Stimulated activated CD8-positive, alpha-beta memory T cell treated with anti-CD3 and anti-CD28 coated beads, Interleukin-12 subunit alpha, Interleukin-12 subunit beta, amount 100 ng/mL, for 24 hours (primary cell): ENCODE data around the gene ZBTB9.

Experiments used
- DNase-seq: peaks from one replicate; pipeline ENCODE4 v3.0.0-alpha.2; 2020; ENCODE audit errors: extremely low read depth

Gene ZBTB9

DNA sequence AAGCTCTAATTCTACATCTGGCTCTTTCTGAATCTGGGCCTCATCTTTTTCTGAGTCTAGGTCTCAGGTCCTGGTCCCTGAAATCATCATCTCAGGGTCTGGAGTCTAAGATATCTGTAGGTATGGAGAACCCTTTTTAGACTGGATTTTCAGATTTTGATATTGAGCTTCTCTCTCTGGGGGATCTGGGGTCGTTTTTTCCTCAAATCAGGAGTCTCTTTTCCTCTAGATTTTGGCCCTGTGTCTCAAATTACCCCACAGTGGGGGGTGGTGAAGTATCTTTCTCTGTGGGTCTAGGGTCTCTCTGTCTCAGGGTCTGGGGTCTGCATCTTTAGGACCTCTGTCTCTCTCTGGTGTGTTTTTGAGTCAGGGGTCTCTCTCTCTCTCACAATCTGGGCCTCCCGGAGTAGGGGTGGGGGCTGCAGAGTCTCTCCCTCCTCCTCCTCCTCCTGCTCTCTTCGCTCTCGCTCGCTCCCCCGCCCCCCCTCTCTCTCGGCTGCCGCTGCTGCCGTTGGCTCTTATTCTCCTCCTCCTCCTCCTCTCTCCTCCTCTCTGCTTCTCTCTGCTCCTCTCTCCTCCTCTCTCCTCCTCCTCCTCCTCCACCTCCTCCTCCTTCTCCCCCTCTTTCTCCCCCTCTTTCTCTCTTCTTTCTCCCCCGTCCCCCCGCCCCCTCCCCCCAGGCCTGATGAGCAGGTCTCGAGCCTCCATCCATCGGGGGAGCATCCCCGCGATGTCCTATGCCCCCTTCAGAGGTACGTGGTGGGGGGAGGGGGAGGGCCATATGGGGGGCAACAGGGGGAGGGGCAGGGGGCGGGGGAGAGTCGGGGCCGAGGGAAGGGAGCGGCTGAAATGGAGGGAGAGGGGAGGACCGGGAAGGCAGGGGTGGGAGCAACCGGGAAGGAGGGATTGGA is 34.5 kb upstream of the ZBTB9 start, which contains the start of gene SYNGAP1:
SYNGAP1 (plus strand) TSS at position 486 of the 911 bp plus-strand sequence; CDS start at position 686, 200 bp downstream.
- DNase-seq: no peak

- DNase-seq: no peak
These were observed 33.7 kb upstream of the ZBTB9 start for GRCh38 chr6:33420491-33421343.

DNA sequence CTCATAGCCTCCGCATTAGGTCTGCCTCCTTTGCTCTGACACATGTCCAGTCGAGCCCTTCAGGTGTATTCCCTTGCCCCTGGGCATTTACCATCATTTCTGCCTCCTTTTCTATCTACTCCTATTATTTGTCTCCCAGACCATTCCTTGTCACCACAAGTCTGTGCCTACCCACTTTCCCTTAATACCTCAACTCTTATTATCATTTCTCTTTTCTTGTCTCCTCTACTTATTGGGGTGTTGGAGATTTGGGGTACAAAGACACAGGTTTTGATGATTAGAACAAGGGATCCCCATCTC is 33.1 kb upstream of the ZBTB9 start:
- DNase-seq: no peak

DNA sequence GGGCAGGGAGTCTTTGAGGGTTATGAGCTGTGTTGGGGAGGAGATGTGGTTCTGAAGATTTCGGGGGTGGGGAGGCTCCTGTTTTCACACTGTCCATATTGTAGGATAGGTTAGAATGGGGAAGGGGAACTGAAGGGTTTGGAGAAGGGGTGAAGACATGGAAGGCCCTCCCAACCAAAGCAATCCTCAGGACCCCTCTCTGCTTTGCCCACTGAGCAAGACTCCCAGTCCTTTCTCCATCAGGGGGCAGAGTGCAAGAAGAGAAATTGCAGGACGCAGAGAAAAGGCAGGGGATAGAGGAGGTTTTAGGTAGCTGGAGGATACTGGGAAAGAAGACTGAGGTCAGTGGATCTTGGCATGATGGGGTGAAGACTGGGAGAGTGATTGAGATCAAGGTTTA is 30.6 kb upstream of the ZBTB9 start:
- no peak for DNase-seq

- no peak for DNase-seq
These were observed 29.3 kb upstream of the ZBTB9 start for GRCh38 chr6:33424855-33425667.

DNA sequence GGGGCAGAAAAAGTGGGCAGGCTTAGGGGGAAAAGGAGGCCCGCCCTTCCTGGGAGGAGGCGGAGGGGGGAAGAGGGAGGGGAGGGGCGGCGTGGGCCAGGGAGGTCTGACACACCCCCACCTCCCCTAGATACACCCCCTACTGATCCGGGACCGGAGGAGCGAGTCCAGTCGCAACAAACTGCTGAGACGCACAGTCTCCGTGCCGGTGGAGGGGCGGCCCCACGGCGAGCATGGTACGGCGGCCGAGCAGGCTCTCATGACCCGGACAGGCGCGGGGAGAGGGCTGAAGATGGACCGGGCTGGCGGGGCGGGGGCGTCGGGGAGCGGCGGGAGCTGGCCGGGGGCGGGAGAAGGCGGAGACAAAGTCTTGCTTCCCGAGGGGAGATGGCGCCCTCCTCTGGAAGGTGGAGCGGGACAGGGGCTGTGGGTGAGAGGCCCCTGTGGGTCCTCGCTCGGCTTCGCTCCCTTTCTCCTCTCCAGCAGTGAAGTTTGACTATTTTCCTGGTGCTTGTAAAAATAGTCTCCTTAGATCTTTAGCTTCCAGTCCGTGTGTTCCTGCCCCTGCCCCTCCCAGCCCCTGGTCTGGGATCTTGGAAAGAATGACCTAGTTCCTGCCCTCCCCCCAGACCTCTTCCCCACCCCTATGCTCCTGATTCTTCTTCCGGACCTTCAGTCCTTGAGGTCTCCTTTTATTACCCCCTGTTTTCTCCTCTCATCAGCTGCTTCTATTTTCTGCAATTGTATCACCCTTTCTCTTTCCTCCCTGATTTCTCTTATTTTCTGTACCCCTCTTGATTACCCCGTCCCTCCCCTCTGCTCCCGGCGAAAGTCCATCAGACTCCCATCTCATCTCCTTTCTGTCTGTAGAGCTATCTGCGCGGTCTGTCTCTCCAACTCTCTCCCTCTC is 28.5 kb upstream of the ZBTB9 start:
- no peak for DNase-seq

GRCh38 chr6:33426590-33427511 is 27.5 kb upstream of the ZBTB9 start:
- DNase-seq: no peak

DNA sequence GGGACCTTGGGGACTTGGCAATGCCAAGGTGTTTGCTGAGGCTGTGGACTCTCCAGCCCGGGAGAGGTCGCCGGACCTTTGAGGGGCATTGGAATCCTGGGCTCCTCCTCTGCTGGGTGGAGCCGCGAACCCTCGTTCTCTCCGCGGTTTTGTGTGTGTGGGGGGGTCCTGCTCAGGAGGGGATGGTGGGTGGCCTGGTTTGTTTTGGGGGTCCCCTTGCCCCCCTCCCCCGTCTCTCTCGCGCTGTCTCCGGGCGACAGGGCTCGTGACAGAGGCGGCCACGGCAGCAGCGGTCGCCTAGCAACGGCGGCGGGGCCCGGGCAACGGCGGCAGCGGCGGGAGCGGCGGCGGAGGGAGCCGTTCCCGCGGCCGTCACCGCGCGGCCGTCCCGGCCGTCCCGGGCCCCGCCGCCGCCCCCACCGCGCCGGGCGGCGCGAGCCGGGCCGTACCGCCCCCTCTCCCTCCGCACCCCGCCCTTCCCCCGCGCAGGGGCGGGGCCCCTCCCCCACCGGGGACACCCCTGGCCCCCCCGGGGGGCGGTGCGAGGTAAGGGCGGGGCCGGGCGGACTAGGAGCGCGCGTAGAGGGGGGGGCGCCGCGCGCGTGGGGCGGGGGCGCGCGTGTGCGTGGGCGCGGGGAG is 26.7 kb upstream of the ZBTB9 start:
- DNase-seq: no peak

- DNase-seq: no peak
These were observed 26.0 kb upstream of the ZBTB9 start for GRCh38 chr6:33428224-33428965.

DNA sequence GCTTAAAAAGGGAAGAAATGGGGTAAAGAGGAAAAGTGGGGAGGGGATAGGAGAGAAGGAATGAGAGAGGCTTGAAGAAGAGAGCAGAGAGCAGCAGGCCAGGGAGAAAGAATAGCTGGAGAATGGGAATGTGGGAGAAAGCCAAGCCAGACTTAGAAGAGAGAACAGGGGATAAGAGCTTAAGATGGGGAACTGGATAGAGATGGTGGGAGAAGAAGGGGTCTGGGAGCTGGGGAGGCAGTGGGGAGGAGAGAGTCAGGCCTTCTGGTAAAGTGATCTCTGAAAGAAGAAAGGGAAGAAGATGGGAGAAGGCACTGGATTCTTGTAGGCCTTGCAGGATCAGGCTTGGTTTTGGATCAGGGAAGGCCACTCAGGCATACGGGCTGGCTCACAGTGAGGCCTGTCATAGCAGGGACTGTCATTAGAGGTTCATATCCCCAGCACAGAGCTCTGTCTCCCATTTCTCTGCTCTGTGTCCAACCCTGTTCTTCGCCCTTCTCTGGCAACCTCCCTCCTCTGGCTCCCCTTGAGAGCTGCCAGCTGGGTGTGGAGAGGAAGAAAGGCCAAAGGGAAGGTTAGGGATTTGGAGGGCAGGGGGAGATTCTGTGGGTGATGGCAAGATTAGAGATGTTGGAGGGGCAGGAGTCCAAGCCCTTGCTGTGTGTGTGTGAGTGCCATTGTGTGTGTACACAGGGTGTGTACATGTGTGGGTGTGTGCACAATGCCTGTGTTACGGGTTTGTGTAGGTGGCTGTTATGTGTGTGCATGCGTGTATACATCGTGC is 25.2 kb upstream of the ZBTB9 start:
- DNase-seq: no peak

DNA sequence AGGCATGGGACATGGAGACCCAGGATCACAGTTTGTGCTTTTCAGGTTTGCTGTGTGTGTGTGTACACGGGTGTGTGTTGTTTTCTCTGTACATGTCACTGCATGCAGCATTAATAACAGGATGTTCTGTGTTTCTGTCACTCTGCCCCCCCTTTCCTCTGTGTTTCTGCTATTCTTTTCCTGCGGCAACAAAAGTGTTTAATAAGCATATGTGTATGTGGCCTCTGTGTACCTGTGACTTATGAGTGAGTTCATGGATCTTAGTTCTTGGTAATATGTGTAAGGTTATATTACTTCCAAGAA is 24.7 kb upstream of the ZBTB9 start:
- DNase-seq: no peak

- DNase-seq: no peak
These were observed 24.0 kb upstream of the ZBTB9 start for GRCh38 chr6:33430334-33430733.

DNA sequence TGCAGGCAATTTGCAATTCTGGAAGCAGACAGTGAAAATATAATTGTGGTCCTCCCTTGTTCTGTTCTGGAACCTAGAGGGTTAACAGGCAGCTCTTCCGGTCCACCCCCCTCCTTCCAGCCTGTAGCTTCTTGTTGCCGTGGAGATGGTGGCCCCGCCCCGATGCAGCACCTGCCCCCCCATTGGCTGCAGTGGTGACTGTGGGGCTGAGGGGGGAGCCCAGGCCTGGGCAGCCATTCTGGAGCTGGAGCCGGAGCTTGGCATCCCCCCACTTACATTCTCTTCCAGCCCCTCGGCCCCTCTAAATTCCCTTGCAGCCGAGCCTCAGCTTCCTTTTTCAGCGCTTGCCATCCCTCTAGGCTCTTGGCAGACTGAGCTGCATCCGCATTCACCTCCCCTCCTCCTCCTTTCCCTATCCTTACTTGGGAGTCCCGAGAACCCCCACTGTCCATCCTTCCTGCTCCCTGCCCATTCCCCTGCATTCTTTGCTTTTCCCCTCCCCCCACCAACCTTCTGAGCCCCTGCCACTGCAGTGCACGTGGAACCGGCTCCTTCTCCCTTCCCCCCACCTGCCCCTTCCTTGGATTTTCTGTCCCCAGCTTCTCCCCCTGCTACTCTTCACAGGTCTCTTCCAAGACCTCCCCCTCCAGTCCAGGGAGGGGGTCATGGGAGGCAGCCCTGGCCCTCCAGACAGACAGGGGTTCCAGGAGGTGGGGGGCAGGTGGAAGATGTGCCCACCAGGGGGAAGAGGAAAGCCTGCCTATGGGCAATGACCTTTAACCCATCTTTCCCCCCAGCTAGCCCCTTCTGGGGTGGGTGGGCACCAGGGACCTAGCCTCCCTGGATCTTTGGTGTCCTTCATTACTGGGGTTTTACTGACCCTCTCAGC is 23.1 kb upstream of the ZBTB9 start:
- DNase-seq: peak; percentile 70

DNA sequence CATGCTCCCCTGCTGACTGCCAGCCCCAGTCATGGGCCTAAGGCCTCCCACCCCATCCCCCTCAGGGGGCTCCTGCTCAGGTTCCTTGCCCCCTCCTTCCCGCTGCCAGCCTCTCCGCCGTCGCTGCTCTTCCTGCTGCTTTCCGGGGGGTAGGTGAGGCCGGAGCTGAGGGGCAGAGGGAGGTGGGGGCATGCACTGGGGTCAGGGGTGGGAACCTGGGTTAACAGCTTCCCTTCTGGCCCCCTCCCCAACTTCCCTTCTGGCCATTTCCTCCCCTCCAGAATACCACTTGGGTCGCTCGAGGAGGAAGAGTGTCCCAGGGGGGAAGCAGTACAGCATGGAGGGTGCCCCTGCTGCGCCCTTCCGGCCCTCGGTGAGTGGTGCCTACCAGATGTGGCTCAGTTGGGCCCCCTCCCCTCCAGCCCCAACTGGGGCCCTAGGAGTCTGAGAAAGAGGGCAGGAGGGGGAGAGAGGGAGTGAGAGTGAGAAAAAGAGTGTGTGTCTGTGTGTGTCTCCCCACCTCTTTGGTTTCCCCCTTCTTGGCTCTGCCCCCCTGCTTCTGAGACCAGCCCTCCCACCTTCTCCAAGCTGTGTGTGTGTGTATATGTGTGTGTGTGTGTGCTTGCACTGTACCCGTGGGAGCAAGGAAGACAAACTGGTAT is 22.4 kb upstream of the ZBTB9 start:
- no peak for DNase-seq

- DNase-seq: no peak
These were observed 21.8 kb upstream of the ZBTB9 start for GRCh38 chr6:33432546-33432945.

- no peak for DNase-seq
These were observed 21.3 kb upstream of the ZBTB9 start for GRCh38 chr6:33433001-33433543.
